T1000 (cell line): ENCODE results near the gene PMS2.
"Not testable (repeated sequence)": the region's sequence is repeated elsewhere in the genome, so short reads cannot be mapped to it uniquely, and the experiment has no call there.

Experiments used
- DNase-seq: peaks from one replicate; lab custom pipeline; 2025; ENCODE audit warnings: mixed read lengths; lab: John Stamatoyannopoulos, UW

Gene PMS2

DNA sequence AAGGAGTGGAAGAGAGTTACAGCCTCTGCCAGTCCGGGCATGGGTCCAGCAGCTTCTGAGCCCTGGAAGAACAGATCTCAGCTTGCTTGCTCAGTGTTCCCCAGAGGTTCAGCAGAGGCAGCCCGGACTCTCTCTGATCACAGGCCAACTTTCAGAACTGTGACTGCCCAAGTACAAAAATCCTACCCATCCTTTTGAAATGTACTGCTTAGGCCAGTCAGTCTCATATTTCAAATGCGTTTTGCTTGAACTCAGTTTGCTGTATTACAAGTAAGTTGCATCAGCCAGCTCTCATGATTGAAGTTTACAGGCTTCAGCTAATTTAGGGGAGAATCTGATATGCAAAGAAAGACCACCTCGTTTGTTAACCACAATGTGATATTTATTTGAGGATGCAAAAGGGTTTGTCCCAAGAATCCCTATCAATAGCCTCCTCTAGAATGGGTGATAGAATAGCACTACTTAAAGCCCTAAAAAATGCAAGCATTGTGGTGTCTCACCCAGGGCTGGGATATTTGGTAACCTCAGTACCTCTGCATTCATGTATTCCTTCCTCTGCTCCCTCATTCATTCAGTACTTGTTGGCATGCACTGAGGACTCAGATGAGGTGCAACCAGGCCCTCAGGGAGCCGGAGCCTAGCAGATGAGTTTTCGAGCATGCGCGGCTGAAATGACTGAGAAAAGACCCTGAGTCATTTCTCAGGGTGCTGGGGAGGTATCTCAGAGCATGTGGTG, 7.2 kb upstream of the PMS2 start:
- DNase-seq, result no peak

- DNase-seq, result no peak
Observed at GRCh38 chr7:6012355-6013104, 3.7 kb upstream of the PMS2 start.

DNA sequence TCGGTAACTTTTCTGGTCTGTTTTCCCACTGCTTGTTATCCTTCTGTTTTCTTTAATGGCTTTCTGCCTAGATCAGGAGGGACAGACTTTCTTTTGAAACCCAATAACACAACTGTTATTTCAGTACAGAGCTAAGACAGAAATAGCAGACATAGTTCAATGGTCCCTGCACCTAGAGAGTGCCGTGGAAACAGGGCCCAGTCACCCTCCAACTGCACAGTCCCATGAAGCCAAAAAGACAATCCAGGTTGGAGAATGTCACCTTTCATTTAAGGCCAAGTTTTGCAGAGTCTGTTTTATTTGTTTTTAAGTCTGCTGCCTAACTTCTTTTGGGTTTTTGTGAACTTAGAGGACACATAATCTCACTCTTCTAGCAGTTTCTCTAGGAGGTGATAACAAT, 2.7 kb upstream of the PMS2 start:
- no peak for DNase-seq

DNA sequence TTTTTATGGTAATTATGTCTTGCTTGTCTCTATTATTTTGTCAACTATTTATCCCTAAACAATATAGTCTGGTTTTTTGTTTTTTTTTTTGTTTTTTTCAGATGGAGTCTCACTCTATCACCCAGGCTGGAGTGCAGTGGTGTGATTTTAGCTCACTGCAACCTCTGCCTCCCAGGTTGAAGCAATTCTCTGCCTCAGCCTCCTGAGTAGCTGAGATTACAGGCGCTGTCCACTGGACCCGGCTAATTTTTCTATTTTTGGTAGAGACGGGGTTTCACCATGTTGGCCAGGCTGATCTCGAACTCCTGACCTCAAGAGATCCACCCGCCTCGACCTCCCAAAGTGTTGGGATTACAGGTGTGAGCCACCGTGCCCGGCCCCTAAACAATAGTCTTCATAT, 1.5 kb upstream of the PMS2 start:
- DNase-seq, result not testable (repeated sequence)

- not testable (repeated sequence) for DNase-seq
Observed at GRCh38 chr7:6007835-6008590, 836 bp downstream of the PMS2 start.

- DNase-seq, result no peak
Observed at GRCh38 chr7:6007386-6007785, 1.5 kb downstream of the PMS2 start.

DNA sequence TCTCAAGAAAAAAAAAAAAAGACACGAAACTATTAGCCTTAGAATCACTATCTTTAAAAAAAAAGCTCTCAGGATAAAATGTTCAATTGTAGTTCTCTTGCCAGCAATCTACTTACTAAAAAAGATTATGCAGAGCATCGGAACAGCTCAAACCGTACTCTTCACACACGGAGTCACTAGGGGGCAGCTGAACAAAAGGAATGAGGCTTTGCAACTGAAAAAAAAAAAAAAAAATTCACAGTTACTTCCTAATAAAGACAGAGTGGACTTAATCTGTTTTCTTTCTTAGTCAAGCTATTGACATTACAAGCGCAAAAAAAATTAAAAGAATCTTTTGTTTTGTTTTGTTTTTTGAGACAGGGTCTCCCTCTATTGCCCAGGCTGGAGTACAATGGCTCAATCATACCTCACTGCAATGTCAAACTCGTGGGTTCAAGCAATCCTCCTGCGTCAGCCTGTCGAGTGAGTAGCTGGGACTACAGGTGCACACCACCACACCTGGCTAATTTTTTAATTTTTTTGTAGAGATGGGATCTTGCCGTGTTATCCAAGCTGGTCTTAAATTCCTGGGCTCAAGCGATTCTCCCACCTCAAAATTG, 11.5 kb downstream of the PMS2 start:
- no peak for DNase-seq

- not testable (repeated sequence) for DNase-seq
Observed at GRCh38 chr7:5987061-5987460, 21.8 kb downstream of the PMS2 start.

GRCh38 chr7:5979680-5980314, 29.1 kb downstream of the PMS2 start:
- DNase-seq, result not testable (repeated sequence)

DNA sequence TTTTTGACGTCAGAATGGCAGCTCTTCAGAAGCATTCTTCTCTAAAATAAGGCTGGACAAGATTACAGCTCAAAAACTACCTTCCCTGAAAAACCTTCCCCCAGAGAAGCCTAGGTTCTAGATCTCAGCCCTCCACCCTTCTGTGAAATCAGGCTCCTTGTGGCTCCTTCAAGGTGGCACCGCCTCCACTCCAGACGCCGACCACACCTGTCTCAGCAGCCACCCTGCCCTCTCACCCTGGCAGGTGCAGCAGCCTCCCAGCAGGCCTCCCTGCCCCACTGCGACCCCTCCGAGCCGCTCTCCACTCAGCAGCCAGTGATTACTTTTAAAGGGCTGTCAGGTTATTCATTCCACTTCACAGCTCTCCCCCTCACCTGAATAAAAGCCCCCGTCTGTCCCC, 35.3 kb downstream of the PMS2 start:
- DNase-seq, result not testable (repeated sequence)

DNA sequence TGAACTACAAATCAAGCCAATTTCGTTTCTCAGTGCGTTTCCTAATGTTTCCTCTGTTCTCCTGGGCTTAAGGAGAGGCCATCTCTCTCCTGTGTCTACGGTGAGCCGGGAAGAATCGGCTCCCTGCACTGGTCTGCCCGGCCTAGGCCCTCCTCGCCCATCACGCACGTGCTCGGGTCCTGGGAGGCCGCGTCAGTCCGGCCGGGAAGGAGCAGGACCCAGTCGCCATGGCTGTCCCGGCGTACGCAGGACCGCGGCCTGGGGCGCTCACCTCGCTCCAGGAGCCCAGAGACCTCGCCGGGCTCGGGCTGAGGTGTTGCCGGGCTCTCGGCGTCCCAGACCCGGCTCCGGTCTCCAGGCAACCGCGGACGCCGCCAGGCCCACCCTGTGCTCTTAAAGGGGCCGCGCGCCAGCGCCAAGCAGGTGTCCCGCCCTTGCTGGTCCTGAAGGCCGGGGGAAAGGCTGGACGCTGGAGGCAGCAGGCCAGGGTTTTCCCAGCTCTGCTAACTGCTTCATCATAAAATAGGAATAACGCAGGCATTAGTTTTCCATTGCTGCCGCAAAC, 38.4 kb downstream of the PMS2 start, which contains the start of gene RSPH10B:
Gene RSPH10B (minus strand): TSS at position 343 of the 565 bp plus-strand sequence. CDS start 3,573 bp downstream, outside the sequence.
- not testable (repeated sequence) for DNase-seq

- DNase-seq, result not testable (repeated sequence)
Observed at GRCh38 chr7:5963810-5964209, 45.0 kb downstream of the PMS2 start.

DNA sequence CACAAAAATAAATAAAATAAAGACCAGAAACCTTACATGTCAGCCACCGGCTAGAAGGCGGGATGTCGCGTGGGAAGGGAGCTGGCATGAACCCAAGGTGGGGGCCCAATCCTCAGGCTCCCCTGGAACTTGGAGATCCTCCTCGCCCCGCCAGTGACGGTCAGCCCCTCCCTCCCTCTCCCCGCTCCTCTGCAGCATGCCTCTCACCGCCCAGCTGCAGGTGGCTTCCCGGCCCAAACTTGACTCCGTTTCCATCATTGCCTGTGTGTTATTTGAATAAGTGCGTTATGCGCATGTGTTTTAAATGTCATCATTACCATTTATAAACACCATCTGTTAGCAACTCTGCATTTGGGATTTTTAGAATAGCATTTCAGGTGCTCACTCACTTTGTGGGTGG, 45.6 kb downstream of the PMS2 start:
- DNase-seq, result not testable (repeated sequence)

GRCh38 chr7:5934945-5935450, 73.9 kb downstream of the PMS2 start:
- not testable (repeated sequence) for DNase-seq

GRCh38 chr7:5931905-5932644, 76.8 kb downstream of the PMS2 start:
- DNase-seq, result not testable (repeated sequence)

DNA sequence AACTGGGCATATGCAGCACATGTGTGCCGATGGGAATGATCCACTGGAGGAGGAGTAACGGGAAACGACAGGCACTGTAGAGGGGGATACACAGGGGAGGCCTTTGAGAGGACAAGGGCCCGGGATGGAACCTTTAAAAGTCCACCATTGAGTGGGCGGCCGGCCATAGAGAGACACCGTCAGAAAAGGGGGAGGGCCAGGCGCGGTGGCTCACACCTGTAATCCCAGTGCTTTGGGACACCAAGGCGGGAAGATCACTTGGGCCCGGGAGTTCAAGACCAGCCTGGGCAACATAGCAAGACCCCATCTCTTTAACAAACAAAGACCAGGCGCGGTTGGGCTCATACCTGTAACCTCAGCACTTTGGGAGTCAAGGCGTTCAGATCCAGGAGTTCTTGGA, 77.6 kb downstream of the PMS2 start:
- DNase-seq, result not testable (repeated sequence)

DNA sequence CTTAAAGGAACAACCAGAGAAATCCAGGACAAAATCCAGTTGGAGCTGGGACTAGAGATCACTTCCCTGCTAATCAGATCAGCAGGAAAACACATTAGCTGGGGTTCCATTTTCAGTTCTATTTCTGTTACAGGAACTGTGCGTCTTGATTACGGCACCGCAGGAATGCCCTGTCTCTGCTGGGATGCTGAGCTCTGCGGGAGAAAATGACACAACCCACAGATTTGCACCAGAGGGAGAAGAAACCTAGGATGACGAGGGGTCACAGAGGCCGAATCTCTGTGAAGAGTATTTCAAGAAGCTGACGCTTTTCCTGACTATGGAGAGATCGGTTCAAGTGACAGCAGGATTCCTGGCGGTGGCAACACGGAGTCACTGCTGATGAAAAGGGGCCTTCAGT, 78.6 kb downstream of the PMS2 start:
- not testable (repeated sequence) for DNase-seq

DNA sequence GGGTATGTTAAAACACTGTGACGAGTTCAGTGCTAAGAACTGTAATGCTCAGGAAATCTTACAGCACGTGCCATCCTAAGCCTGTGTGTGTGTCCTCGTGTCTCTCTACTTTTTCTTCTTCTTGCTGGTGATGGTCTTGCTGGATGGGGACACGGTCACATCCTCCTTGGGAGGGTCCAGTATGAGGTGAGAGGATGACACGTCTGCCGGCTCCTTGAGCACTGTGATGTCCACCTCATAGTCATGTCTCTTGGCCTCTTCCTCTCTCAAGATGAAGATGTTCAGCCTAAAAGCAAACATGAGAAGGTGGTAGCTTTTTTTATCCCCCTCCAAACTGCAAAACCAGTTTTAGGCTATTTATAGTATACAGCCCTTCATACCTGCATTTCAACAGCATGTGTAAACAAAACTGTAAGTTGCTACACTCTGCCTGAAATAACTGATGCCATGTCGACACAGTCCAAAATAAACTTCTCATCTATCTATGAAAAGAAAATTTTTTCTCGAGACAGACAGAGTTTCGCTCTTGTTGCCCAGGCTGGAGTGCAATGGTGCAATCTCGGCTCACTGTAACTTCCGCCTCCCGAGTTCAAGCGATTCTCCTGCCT, 82.5 kb downstream of the PMS2 start:
- not testable (repeated sequence) for DNase-seq

- DNase-seq, result not testable (repeated sequence)
Observed at GRCh38 chr7:5924630-5925029, 84.2 kb downstream of the PMS2 start.

GRCh38 chr7:5924180-5924579, 84.7 kb downstream of the PMS2 start:
- not testable (repeated sequence) for DNase-seq
